Endothelial cell of umbilical vein (primary cell): Measurements from ENCODE around the gene CYB5R2. TPM values are rescaled to one million over a fixed set of nuclear protein-coding genes. Genes with fewer than 3 reads are reported as not detected.

Experiments used
- BruUV-seq: library from RNA; stranded (reverse); fragments of 400-500 nt; replicated peaks from 2 replicates; lab custom pipeline; 2021; lab: Mats Ljungman, UMichigan
- CTCF ChIA-PET: fragments of 300-600, 350-600 bp; sonication (Branson Sonifier 250); formaldehyde crosslinking; loops from one replicate; lab custom pipeline; 2021; ENCODE audit warnings: antibody characterized with exemption, inconsistent platforms; lab: Charles Lee
- POLR2A ChIA-PET: fragments of 300-600, 350-600 bp; sonication (Branson Sonifier 250); formaldehyde crosslinking; loops from one replicate; lab custom pipeline; 2021; ENCODE audit warnings: antibody characterized with exemption, inconsistent platforms; lab: Charles Lee
- DNase-seq: peaks from one replicate; pipeline ENCODE4 v3.0.0-alpha.2; 2011; ENCODE audit warnings: low read depth, low spot score
- FAIRE-seq: peaks from 2 replicates; lab custom pipeline; 2011; peaks lifted over from hg19 to GRCh38; lab: Jason Lieb, UNC
- H2AFZ ChIP-seq: 2 replicates; pipeline ENCODE4 v1.6.0; 2012; ENCODE audit warnings: low read depth, low read length, control low read depth, inconsistent platforms
- H3K27ac ChIP-seq: 2 replicates; pipeline ENCODE4 v1.5.1; 2011; ENCODE audit warnings: low read depth, mild to moderate bottlenecking, control low read depth, low read length, moderate library complexity; ENCODE audit not compliant: insufficient read depth
- H3K27me3 ChIP-seq, 2 experiments: 2 replicates each; pipeline versions ENCODE4 v1.6.0 to v1.6.1; 2011; ENCODE audit warnings: low read length in 2 of 2, mixed read lengths in 1 of 2; ENCODE audit not compliant: control insufficient read depth in 2 of 2, insufficient read depth in 2 of 2
- H3K36me3 ChIP-seq, 2 experiments: 2 replicates in 1 of 2; 3 replicates in 1 of 2; pipeline ENCODE4 v1.5.1; 2011; ENCODE audit warnings: low read length in 2 of 2, mild to moderate bottlenecking in 1 of 2, moderate library complexity in 1 of 2; ENCODE audit not compliant: control insufficient read depth in 2 of 2, insufficient read depth in 2 of 2; ENCODE audit errors: extremely low read depth in 1 of 2
- H3K4me1 ChIP-seq: 3 replicates; pipeline ENCODE4 v1.5.1; 2011; ENCODE audit warnings: mild to moderate bottlenecking, low read length; ENCODE audit not compliant: control insufficient read depth, insufficient read depth; ENCODE audit errors: extremely low read depth
- H3K4me2 ChIP-seq: 2 replicates; pipeline ENCODE4 v1.6.1; 2011; ENCODE audit warnings: low read length, control low read depth, mixed read lengths; ENCODE audit not compliant: insufficient read depth
- H3K4me3 ChIP-seq, 3 experiments: fragments of 200-600 bp in 1 of 3; sonication (generic), shearing (Covaris generic) in 1 of 3; replicated peaks in 1 of 3; 2 replicates each; pipeline ENCODE4 v1.5.1; 2011 to 2016; ENCODE audit warnings: control low read depth in 3 of 3, low read length in 3 of 3, mild to moderate bottlenecking in 2 of 3, inconsistent platforms in 1 of 3, low read depth in 1 of 3, moderate library complexity in 1 of 3; ENCODE audit not compliant: insufficient read depth in 1 of 3
- H3K79me2 ChIP-seq: 2 replicates; pipeline ENCODE4 v1.6.0; 2012; ENCODE audit warnings: low read length, inconsistent platforms; ENCODE audit not compliant: control insufficient read depth, insufficient read depth
- H3K9ac ChIP-seq: replicated peaks from 2 replicates; pipeline ENCODE3; 2011; ENCODE audit warnings: low read length, control low read depth; ENCODE audit not compliant: insufficient read depth; ENCODE audit errors: extremely low read depth
- H3K9me1 ChIP-seq: replicated peaks from 3 replicates; pipeline ENCODE4 v1.6.0; 2011; ENCODE audit warnings: mild to moderate bottlenecking, low read length; ENCODE audit not compliant: control insufficient read depth, insufficient read depth; ENCODE audit errors: extremely low read depth
- H3K9me3 ChIP-seq: replicated peaks from 2 replicates; pipeline ENCODE4 v1.5.1; 2012; ENCODE audit warnings: low read length, inconsistent platforms; ENCODE audit not compliant: control insufficient read depth, insufficient read depth
- H4K20me1 ChIP-seq: replicated peaks from 2 replicates; pipeline ENCODE3; 2011; ENCODE audit warnings: mild to moderate bottlenecking, low read length; ENCODE audit not compliant: control insufficient read depth, insufficient read depth; ENCODE audit errors: extremely low read depth
- CTCF ChIP-seq, 2 donors: IDR thresholded peaks; 1 replicate in 1 of 2; 2 replicates in 1 of 2; pipeline ENCODE4 v1.5.1; 2011; ENCODE audit warnings: low read length in 2 of 2, mild to moderate bottlenecking in 2 of 2, moderate library complexity in 2 of 2, control low read depth in 1 of 2, inconsistent platforms in 1 of 2, low read depth in 1 of 2; ENCODE audit not compliant: insufficient read depth in 1 of 2; ENCODE audit errors: extremely low read depth in 1 of 2
- EZH2 ChIP-seq: IDR thresholded peaks from 2 replicates; pipeline ENCODE4 v1.6.1; 2012; ENCODE audit warnings: borderline replicate concordance, low read depth, mild to moderate bottlenecking, moderate library complexity, low read length, inconsistent platforms; ENCODE audit not compliant: severe bottlenecking
- FOS ChIP-seq: IDR thresholded peaks from 2 replicates; pipeline ENCODE4 v1.6.1; 2011; ENCODE audit warnings: mild to moderate bottlenecking, low read length, moderate library complexity, borderline replicate concordance; ENCODE audit not compliant: insufficient read depth
- GATA2 ChIP-seq: IDR thresholded peaks from 2 replicates; pipeline ENCODE4 v1.7.0; 2011; ENCODE audit warnings: low read depth, mild to moderate bottlenecking, moderate library complexity, mixed read lengths, low read length; ENCODE audit not compliant: insufficient read length, insufficient read depth
- JUN ChIP-seq: IDR thresholded peaks from 2 replicates; pipeline ENCODE4 v1.6.1; 2011; ENCODE audit warnings: borderline replicate concordance, low read depth; ENCODE audit not compliant: insufficient read length, insufficient read depth
- MAX ChIP-seq: IDR thresholded peaks from 2 replicates; pipeline ENCODE4 v1.6.1; 2011; ENCODE audit not compliant: insufficient read depth, insufficient read length
- MYC ChIP-seq: IDR thresholded peaks from one replicate; pipeline ENCODE4 v1.6.1; 2011; ENCODE audit warnings: mild to moderate bottlenecking, low read depth, low read length
- POLR2A ChIP-seq: IDR thresholded peaks from 2 replicates; pipeline ENCODE4 v1.6.1; 2012; ENCODE audit warnings: low read depth, mild to moderate bottlenecking, control low read depth, low read length
- POLR2AphosphoS5 ChIP-seq: IDR thresholded peaks from 2 replicates; pipeline ENCODE4 v1.6.1; 2012; ENCODE audit warnings: low read depth, mild to moderate bottlenecking, control low read depth, low read length, moderate library complexity; ENCODE audit not compliant: insufficient read depth
- dilution Hi-C: fragments of 300-500 bp; cut with MboI; formaldehyde crosslinking; loops from one replicate; pipeline ENCODE4 v1.15.0; 2019; ENCODE audit warnings: low sequenced_read_pairs; ENCODE audit not compliant: extremely low pct_ligation_motif_present
- intact Hi-C: fragments of 100-400 bp; cut with micrococcal nuclease; formaldehyde crosslinking; loops from one replicate; pipeline ENCODE4 v1.10.0; 2022
- polyA plus RNA-seq, 4 experiments: library from polyadenylated mRNA; depleted of rRNA in 3 of 4; stranded (reverse) in 3 of 4; unstranded in 1 of 4; fragments of >200 nt; gene quantifications; 2 replicates each; pipeline versions ENCODE4 v1.2.1 to v1.2.3, GENCODE V29; 2011 to 2012; ENCODE audit warnings: missing spikeins in 1 of 4
- total RNA-seq: library from RNA; stranded (reverse); gene quantifications from 2 replicates; pipeline ENCODE4 v1.2.3, GENCODE V29; 2021

Gene CYB5R2
- total and polyA plus RNA-seq, 2 donors (not counting 3 experiments of a cell fraction or from before 2014, with no cell fraction given): 4.8 to 5.0 TPM

DNA sequence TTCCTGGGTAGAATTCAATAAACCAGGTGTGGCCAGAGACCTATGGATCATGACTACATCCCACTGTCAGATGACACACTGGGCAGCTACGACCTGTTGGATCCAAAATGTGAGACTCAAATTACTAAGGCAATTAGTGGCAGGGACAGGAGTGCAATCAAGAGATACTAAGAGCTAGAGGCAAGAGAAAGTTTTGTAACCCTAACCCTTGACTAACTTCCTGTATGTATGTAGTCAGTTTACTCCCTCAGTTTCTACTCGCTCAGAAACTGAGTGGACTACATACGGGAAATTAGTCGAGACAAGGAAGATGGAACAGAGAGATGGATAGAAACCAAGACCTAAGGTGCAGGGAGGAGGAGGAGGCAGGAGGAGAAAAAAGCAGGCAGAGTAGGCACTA lies 2.7 kb downstream of the CYB5R2 start:
- Histone ChIP-seq H3K4me2 (no peak overlapping the region), H3K27me3 (peaks cover 0 to 4% of the 10 kb centered on the region in 2 experiments), H3K9me1 (no peaks in the 10 kb centered on the region), H3K4me3 (no peak overlapping the region), H3K79me2 (no peaks in the 10 kb centered on the region), H3K36me3 (no peaks in the 10 kb centered on the region), H2AFZ (no peak overlapping the region), H4K20me1 (no peaks in the 10 kb centered on the region), H3K9ac (no peak overlapping the region), H3K4me1 (peaks cover 4% of the 10 kb centered on the region), H3K27ac (no peak overlapping the region), H3K9me3 (no peaks in the 10 kb centered on the region)
- TF ChIP-seq FOS (no peak), POLR2A (no peak), GATA2 (no peak), CTCF (IDR thresholded peaks at IDR 0.05; ENCODE audit: extremely low read depth in 1 of 2, insufficient read depth in 1 of 2, low read depth in 1 of 2, low read length in 2 of 2) (no peak), EZH2 (no peak), JUN (no peak), MAX (no peak), POLR2AphosphoS5 (no peak), MYC (no peak)
- intact Hi-C loops (loop anchor here (5.0 kb wide), 1 partner anchor 317 kb away; the partner anchor contains the start of gene EIF3F), dilution Hi-C loops (no loop called here)
- no peak for FAIRE-seq
- DNase-seq: no peak
- POLR2A ChIA-PET: no interaction called here
- no TSS peak for BruUV-seq
- CTCF ChIA-PET: interaction anchor here (1.3 to 9.7 kb wide), 6 partner anchors 12 to 429 kb away, joined by 3 to 225 read pairs (median 5); partner anchors contain the start of gene PPFIBP2
